SJCRH30 (cell line): ENCODE data around the gene GPC1. TPM values are rescaled to one million over a fixed set of nuclear protein-coding genes. Genes with fewer than 3 reads are reported as not detected.

Experiments used
- DNase-seq, 2 experiments: peaks; one replicate each; pipeline ENCODE4 v3.0.0-alpha.2; 2015 to 2020
- H3K27ac ChIP-seq: fragments of 250-450 bp; sonication (Bioruptor Pico); 2 replicates; pipeline ENCODE4 v1.5.1; 2020; ENCODE audit warnings: mild to moderate bottlenecking, moderate library complexity
- H3K27me3 ChIP-seq: fragments of 250-450 bp; sonication (Bioruptor Pico); 2 replicates; pipeline ENCODE4 v1.5.1; 2020; ENCODE audit warnings: mild to moderate bottlenecking, moderate library complexity
- H3K36me3 ChIP-seq: fragments of 250-450 bp; sonication (Bioruptor Pico); 2 replicates; pipeline ENCODE4 v1.5.1; 2020; ENCODE audit warnings: mild to moderate bottlenecking, moderate library complexity
- H3K4me1 ChIP-seq: fragments of 250-450 bp; sonication (Bioruptor Pico); 2 replicates; pipeline ENCODE4 v1.5.1; 2020; ENCODE audit warnings: mild to moderate bottlenecking, moderate library complexity
- H3K4me3 ChIP-seq: fragments of 250-450 bp; sonication (Bioruptor Pico); 2 replicates; pipeline ENCODE4 v1.5.1; 2020; ENCODE audit warnings: mild to moderate bottlenecking, moderate library complexity
- H3K9me3 ChIP-seq: fragments of 250-450 bp; sonication (Bioruptor Pico); replicated peaks from 2 replicates; pipeline ENCODE4 v1.5.1; 2020; ENCODE audit warnings: mild to moderate bottlenecking, moderate library complexity
- total RNA-seq: library from RNA; depleted of rRNA; stranded (reverse); fragments of >200 nt; shearing (Covaris generic); gene quantifications from 2 replicates; pipeline ENCODE4 v1.2.3, GENCODE V29; 2014; rRNA removed

The GPC1 gene
- total RNA-seq, 1 experiment from 2014 or later: 78.1 TPM

GRCh38 chr2:240512109-240512485 is 76.6 kb downstream of the GPC1 start:
- Histone ChIP-seq H3K27ac (no peak overlapping the region), H3K4me1 (no peaks in the 10 kb centered on the region), H3K9me3 (no peaks in the 10 kb centered on the region), H3K4me3 (no peak overlapping the region), H3K27me3 (no peaks in the 10 kb centered on the region), H3K36me3 (no peaks in the 10 kb centered on the region)
- DNase-seq: no peak

GRCh38 chr2:240512666-240513535 is 77.4 kb downstream of the GPC1 start:
- no peaks in the 10 kb centered on the region for H3K9me3 ChIP-seq
- H3K4me1 ChIP-seq: no peaks in the 10 kb centered on the region
- no peaks in the 10 kb centered on the region for H3K27me3 ChIP-seq
- no peak overlapping the region for H3K27ac ChIP-seq
- DNase-seq: no peak
- no peak overlapping the region for H3K4me3 ChIP-seq
- no peaks in the 10 kb centered on the region for H3K36me3 ChIP-seq

- H3K27me3 ChIP-seq: no peaks in the 10 kb centered on the region
- H3K4me1 ChIP-seq: no peaks in the 10 kb centered on the region
- no peak overlapping the region for H3K4me3 ChIP-seq
- DNase-seq: peak; percentile 76 to 78
- no peak overlapping the region for H3K27ac ChIP-seq
- H3K9me3 ChIP-seq: no peaks in the 10 kb centered on the region
- H3K36me3 ChIP-seq: no peaks in the 10 kb centered on the region
These were observed 78.3 kb downstream of the GPC1 start for GRCh38 chr2:240513549-240514287.

GRCh38 chr2:240514631-240515030 is 79.2 kb downstream of the GPC1 start:
- Histone ChIP-seq H3K9me3 (no peaks in the 10 kb centered on the region), H3K36me3 (no peaks in the 10 kb centered on the region), H3K27me3 (no peaks in the 10 kb centered on the region), H3K27ac (no peak overlapping the region), H3K4me1 (no peaks in the 10 kb centered on the region), H3K4me3 (no peak overlapping the region)
- no peak for DNase-seq

GRCh38 chr2:240517342-240517741 is 81.9 kb downstream of the GPC1 start:
- no peaks in the 10 kb centered on the region for H3K27me3 ChIP-seq
- no peak overlapping the region for H3K27ac ChIP-seq
- no peaks in the 10 kb centered on the region for H3K4me1 ChIP-seq
- no peak for DNase-seq
- H3K36me3 ChIP-seq: no peaks in the 10 kb centered on the region
- H3K9me3 ChIP-seq: no peaks in the 10 kb centered on the region
- no peak overlapping the region for H3K4me3 ChIP-seq

Other genes starting within 250 kb of the GPC1 start
- 6.3 and 6.7 TPM in 2 replicates for gene ANKMY1, start 122.3 kb downstream of the GPC1 start, total RNA-seq
- 9.3 and 11.3 TPM in 2 replicates for gene DUSP28, start 124.7 kb downstream of the GPC1 start, total RNA-seq
- 6.0 and 8.4 TPM in 2 replicates for gene RNPEPL1, start 132.8 kb downstream of the GPC1 start, total RNA-seq
- gene CAPN10, start 151.1 kb downstream of the GPC1 start, total RNA-seq: 23.1 and 27.4 TPM in 2 replicates
- 0.04 and 0.30 TPM in 2 replicates for gene GPR35, start 189.8 kb downstream of the GPC1 start, total RNA-seq
- not detected in 2 replicates for gene AQP12B, start 247.2 kb downstream of the GPC1 start, total RNA-seq